GM18909 (cell line): ENCODE results near the gene OPRL1.

Source experiments
- ATAC-seq: cut with Tn5 transposase; IDR thresholded peaks from one replicate; pipeline ENCODE4 v1.9.1; 2021; ENCODE audit warnings: mild to moderate bottlenecking; ENCODE audit not compliant: unreplicated experiment, poor library complexity

Gene OPRL1

GRCh38 chr20:64138276-64138815 lies 58.5 kb downstream of the OPRL1 start:
- ATAC-seq, result no peak

GRCh38 chr20:64139199-64140060 lies 59.5 kb downstream of the OPRL1 start:
- no peak for ATAC-seq

GRCh38 chr20:64140061-64140931 lies 60.4 kb downstream of the OPRL1 start:
- no peak for ATAC-seq

- no peak for ATAC-seq
Measured at GRCh38 chr20:64140956-64141355, 61.1 kb downstream of the OPRL1 start.

GRCh38 chr20:64142590-64142989 lies 62.7 kb downstream of the OPRL1 start:
- ATAC-seq, result no peak

- no peak for ATAC-seq
Measured at GRCh38 chr20:64143018-64143801, 63.3 kb downstream of the OPRL1 start.

GRCh38 chr20:64144144-64144912 lies 64.4 kb downstream of the OPRL1 start:
- no peak for ATAC-seq

- ATAC-seq, result no peak
Measured at GRCh38 chr20:64145458-64146300, 65.8 kb downstream of the OPRL1 start.

GRCh38 chr20:64146301-64146935 lies 66.5 kb downstream of the OPRL1 start:
- no peak for ATAC-seq

GRCh38 chr20:64146936-64147477 lies 67.1 kb downstream of the OPRL1 start:
- ATAC-seq, result no peak

GRCh38 chr20:64148581-64148980 lies 68.7 kb downstream of the OPRL1 start:
- ATAC-seq, result no peak

GRCh38 chr20:64149141-64149540 lies 69.3 kb downstream of the OPRL1 start:
- ATAC-seq, result no peak

- ATAC-seq, result no peak
Measured at GRCh38 chr20:64149809-64150560, 70.1 kb downstream of the OPRL1 start.
